HG03457 (cell line): ENCODE data around the gene HSD17B12.

Source experiments
- ATAC-seq: cut with Tn5 transposase; IDR thresholded peaks from one replicate; pipeline ENCODE4 v1.9.1; 2021; ENCODE audit warnings: moderate number of reproducible peaks; ENCODE audit not compliant: unreplicated experiment

Gene HSD17B12

DNA sequence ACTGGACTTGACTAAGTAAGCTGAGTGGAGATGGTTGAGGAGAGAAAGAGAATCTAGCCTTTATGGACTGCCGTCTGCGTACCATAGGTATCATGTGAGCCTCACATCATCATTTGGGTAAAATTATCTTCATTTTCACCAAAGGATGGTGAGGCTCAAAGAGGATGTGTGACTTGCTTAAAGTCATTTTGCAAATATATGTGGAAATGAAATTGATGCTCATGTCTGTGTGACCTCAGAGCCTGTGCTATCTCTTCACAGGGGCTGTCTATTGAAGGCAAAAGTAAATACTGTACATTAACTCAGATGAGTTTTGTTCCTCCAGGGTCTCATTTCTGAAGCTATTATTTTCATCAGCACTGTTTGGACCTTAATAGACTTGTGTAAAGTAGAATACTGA, 116.8 kb downstream of the HSD17B12 start:
- no peak for ATAC-seq

GRCh38 chr11:43797866-43798265, 117.3 kb downstream of the HSD17B12 start:
- no peak for ATAC-seq

DNA sequence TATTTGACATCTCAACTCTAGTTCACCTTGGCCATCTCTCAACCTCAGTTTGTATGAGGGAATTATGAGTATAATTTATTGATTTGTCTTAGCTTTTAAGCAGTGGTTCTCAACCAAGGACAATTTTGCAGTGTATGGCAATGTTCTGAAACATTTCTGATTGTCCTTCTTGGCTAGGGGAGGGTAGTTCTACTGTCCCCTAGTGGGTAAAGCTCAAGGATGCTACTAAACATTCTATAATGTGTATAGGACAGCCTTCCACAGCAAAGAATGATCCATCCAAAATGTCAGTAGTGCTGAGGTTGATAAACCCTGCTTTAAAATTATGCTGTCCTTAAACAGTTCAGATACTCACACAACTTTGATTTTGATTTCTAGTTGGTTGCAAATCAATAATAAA, 122.0 kb downstream of the HSD17B12 start:
- ATAC-seq: no peak

DNA sequence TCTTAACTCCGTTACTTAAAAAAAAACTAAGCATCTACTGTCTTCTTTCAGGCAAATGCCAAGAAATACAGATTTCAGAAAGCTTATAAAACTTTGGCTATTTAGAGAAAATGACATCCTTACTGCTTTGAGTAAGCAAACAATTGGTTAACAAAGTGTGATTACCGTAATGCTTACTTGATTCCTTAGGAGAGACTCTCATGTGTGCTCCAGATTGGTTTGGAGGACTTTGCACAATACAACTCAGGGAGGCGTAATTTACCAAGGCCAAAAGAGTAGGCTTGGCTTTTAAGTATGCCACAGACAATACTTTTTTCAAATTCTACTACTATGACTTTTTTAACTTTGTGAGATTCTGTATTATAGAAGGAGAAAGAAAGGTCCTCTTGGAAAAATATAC, 123.2 kb downstream of the HSD17B12 start:
- no peak for ATAC-seq

GRCh38 chr11:43806976-43807375, 126.4 kb downstream of the HSD17B12 start:
- ATAC-seq: no peak

DNA sequence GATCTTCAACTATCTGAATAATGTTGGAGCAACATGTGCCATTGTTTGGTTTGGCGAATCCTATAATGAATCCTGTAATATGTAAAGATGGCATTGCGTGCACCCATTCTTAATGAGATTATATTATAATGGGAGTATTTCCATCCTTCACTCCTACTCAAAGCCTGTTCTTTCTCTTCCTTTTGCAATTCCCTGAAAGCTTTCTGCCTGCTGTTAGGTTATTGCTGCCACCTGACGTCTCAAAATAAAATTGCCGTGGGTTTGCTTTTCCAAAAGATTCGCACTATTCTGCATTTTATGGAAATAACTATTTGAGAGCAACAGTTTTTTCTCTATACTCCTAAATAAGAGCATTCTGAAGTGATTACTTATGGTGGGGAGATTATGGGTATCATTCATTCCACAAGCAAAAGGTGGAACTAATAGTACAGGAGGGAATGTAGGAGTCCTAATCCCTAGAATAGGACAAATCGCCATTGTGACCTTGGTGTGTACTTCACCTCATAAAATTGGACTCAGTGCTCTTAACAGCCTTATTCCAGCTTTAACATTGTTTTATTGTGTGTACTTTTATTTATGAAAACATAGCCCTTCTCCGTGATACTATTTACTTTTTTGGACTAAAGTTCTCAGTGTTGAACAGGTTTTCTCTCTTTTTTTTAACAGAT, 130.5 kb downstream of the HSD17B12 start:
- ATAC-seq: no peak

DNA sequence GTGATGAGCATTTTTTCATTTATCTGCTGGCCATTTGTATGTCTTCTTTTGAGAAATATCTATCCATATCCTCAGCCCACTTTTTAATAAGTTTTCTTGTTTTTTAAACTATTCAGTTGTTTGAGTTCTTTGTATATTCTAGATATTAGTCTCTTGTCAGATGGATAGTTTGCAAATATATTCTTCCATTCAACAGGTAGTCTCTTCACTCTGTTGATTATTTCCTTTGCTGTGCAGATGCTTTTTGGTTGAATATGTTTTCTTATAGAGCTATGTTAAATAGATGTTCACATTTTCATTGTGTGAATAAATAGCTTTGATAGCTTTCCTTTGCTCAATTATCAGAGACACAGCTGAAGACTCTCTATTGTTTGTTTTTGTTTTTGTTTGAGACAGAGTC, 131.9 kb downstream of the HSD17B12 start:
- no peak for ATAC-seq

DNA sequence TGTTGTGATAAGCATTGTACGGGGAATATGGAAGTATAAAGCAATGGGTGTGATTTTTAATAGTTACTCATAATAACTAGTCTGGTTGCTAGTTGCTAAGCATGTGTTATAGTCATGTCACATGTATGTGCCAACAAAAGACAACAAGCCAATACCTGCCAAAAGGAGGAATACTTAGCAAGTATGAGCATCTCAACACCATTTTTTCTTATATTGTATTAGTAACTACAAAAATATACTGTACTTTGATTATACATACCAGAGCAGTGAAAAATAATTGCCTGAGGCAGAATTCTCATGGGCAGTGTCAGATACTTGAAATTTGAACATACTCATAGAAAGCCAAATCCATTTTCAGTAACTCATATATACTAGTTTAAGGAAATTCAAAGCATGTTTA, 137.7 kb downstream of the HSD17B12 start:
- no peak for ATAC-seq

- no peak for ATAC-seq
Observed at GRCh38 chr11:43819926-43820325, 139.4 kb downstream of the HSD17B12 start.

DNA sequence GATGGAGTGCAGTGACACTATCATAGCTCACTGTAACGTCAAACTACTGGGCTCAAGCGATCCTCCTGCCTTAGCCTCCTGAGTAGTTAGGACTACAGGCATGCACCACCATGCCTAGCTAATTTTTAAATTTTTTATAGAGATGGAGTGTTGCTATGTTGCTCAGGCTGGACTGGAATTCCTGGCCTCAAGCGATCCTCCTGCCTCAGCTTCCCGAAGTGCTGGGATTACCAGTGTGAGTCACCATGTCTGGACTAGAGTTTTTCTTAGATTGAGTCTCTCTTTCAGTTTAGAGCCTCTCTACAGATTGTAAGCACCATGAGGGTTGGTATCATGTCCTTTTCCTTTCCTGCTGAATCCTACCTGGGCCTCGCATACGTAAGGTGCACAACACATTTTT, 142.8 kb downstream of the HSD17B12 start:
- ATAC-seq: no peak

GRCh38 chr11:43823851-43824250, 143.3 kb downstream of the HSD17B12 start:
- no peak for ATAC-seq

- ATAC-seq: no peak
Observed at GRCh38 chr11:43825217-43825816, 144.8 kb downstream of the HSD17B12 start.

GRCh38 chr11:43830928-43831440, 150.4 kb downstream of the HSD17B12 start:
- no peak for ATAC-seq

- ATAC-seq: no peak
Observed at GRCh38 chr11:43832536-43832935, 152.0 kb downstream of the HSD17B12 start.

DNA sequence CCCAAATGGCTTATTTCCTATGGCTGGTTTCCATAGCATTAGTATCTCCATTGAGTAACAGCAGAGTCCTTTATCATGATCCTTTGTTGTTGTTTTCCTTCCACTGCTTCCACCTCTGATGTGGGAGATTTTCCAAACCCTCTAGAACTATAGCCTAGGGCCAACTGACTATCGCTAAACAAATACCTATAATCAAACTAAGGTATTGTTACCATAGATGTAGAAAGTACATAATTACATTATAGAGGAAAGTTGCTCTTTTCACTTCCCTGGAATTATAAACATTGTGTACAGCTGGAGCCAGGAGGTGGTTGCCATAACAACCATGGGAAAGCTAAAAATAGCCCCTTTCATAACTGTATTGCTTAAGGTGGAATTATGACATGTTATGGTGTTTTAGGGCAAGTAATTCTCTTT, 153.1 kb downstream of the HSD17B12 start:
- no peak for ATAC-seq

GRCh38 chr11:43834286-43834685, 153.7 kb downstream of the HSD17B12 start:
- ATAC-seq: no peak

- ATAC-seq: no peak
Observed at GRCh38 chr11:43835104-43835503, 154.6 kb downstream of the HSD17B12 start.

GRCh38 chr11:43837879-43838278, 157.3 kb downstream of the HSD17B12 start:
- ATAC-seq: no peak

DNA sequence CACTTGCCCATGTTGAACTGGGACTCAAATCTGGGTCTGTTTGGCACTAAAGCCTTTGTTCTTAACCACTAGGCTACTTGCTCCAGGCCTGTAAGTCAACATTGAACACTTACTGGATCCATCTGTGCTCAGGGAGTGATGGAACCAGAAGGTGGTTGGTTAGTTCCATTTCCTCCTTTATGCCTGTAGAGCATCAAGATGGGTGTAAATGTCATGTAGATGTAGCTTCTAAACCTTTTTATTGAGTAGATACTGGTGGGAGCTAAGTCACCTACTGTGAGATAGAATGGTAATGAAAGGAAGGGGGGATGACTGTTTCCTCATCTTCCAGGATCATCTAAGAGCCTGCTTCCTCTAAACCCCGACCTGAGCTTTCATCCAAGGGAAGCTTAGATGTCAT, 161.5 kb downstream of the HSD17B12 start:
- ATAC-seq: no peak

DNA sequence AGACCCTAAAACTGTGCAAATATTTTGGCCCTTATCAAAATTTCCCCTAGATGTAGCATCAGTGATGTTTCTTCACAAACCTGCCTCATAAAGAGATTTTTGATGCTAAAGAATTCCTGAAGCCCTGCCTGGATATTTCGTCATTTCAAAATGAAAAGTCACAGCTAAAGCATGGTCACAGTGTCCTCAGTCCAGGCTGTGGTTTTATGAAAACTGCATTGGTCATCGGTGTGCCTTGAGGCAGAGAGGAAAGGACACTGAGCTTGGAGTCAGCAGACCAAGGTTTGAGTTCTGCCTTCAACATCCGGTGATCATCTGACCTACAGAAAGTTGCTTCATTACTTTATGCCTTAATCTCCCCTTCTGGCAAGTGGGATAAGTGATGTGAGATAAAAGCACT, 165.3 kb downstream of the HSD17B12 start:
- ATAC-seq: no peak

- ATAC-seq: no peak
Observed at GRCh38 chr11:43852057-43852636, 171.6 kb downstream of the HSD17B12 start.

- no peak for ATAC-seq
Observed at GRCh38 chr11:43853781-43854180, 173.2 kb downstream of the HSD17B12 start.
